ENCODE results near the gene AMOTL2. TPM values are rescaled to one million over a fixed set of nuclear protein-coding genes. Genes with fewer than 3 reads are reported as not detected.

Gene AMOTL2
- total RNA-seq, 1 donor from 2014 or later: 79.2 TPM

DNA sequence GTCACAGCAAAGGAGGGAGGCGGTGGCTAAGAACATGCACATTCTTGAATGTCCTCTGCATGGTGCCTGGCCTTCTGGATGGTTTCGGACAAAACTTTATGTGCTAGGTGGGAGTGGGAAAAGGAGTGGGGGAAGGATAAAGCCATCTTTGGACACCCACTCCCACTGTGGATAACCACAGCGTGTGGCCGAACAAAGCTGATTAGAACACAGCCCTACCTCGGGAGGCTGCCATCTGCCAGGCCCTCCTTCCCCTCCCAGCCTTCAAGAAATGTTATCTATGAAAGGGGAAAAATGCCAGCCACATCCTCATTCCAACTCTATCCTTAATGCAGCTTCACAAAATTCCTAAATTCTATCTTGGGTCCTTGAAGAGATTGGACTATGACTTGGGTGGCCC lies 18.8 kb downstream of the AMOTL2 start:
- H3K27ac Mint-ChIP-seq: peak overlapping the region; percentile 79
- H3K4me1 Mint-ChIP-seq (ENCODE audit: unreplicated experiment): peaks cover 53% of the 10 kb centered on the region
- H3K9me3 Mint-ChIP-seq: no peaks in the 10 kb centered on the region
- DNase-seq (ENCODE audit: extremely low spot score, unreplicated experiment): no peak
- H3K27me3 Mint-ChIP-seq: no peaks in the 10 kb centered on the region
- peaks cover 44% of the 10 kb centered on the region for H3K36me3 Mint-ChIP-seq
- peak overlapping the region; percentile 41 for H3K4me3 Mint-ChIP-seq
- TF ChIP-seq, protein P1, sequence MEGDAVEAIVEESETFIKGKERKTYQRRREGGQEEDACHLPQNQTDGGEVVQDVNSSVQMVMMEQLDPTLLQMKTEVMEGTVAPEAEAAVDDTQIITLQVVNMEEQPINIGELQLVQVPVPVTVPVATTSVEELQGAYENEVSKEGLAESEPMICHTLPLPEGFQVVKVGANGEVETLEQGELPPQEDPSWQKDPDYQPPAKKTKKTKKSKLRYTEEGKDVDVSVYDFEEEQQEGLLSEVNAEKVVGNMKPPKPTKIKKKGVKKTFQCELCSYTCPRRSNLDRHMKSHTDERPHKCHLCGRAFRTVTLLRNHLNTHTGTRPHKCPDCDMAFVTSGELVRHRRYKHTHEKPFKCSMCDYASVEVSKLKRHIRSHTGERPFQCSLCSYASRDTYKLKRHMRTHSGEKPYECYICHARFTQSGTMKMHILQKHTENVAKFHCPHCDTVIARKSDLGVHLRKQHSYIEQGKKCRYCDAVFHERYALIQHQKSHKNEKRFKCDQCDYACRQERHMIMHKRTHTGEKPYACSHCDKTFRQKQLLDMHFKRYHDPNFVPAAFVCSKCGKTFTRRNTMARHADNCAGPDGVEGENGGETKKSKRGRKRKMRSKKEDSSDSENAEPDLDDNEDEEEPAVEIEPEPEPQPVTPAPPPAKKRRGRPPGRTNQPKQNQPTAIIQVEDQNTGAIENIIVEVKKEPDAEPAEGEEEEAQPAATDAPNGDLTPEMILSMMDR (conservative IDR thresholded peaks at IDR 0.05): no peak

DNA sequence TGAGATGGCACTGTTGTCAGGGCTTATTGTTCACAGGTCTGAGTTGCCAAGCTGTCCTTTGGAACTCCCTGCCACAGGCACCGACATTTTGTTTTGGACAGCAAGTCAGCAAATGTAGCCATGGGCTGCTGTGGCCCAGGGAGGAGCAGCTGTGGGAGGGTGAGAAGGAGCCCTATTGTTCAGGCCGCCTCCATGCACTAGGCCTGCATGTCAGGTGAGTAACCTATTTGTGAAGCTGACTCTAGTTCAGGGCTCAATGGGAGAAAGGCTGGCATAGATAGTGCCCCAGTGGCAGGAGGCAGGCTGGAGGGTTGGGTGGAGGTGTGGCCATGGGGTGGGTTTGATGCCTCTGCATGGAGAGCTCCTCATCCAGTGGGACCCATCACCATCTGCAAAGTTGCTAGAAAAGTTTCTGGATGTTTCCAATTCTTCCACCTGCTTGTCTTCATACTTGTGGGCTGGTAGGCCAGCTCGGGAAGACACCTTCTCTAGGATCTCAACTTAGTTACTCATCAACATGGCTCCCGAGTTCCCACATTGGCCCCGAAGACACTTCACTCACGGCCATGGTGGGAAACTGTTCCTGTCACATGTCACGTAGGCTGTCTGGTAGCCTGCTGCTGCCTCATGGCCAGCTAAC lies 19.5 kb downstream of the AMOTL2 start:
- Mint-ChIP-seq H3K9me3 (no peaks in the 10 kb centered on the region), H3K4me3 (peak overlapping the region; percentile 41), H3K36me3 (peaks cover 41% of the 10 kb centered on the region), H3K27me3 (no peaks in the 10 kb centered on the region), H3K4me1 (ENCODE audit: unreplicated experiment) (peaks cover 53% of the 10 kb centered on the region), H3K27ac (peak overlapping the region; percentile 79)
- TF ChIP-seq, protein P1 (conservative IDR thresholded peaks at IDR 0.05): no peak
- no peak for DNase-seq (ENCODE audit: extremely low spot score, unreplicated experiment)

DNA sequence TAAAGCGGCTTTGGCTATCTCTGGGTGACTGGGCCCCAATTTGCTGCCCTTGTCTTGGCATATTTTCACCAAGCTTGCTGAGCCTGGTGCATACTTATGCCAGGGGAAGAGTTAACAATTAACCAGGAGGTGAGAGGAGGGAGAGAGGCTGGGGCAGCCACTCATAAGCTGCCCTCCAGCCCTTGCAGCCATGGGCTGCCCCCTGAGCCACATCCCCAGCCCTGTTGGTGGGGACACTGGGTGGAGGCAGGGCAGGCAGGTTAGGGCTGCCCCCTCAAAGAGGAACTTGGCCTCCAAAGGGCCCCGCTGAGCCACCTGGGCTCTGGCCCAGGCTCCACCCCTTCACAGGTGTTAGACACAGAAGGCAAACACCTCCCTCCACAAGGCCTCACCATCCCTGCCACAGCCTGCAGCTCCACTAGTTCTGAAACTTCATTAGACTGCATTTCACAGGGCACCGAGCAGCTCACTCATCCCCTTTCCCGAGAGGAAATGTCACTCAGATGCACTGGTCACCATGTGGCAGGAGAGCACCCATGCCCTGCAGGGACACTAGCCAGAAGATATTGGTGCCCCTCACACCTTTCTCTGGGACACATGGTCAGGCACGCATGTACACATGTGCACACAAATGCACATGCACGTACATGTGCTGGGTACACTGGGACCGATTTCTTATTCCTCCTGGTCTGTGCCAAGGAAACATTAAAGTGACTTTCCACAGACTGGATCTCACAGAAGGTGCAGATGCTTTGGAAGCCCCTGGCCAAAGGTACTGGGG lies 20.2 kb downstream of the AMOTL2 start:
- H3K27ac Mint-ChIP-seq: peak overlapping the region; percentile 66
- no peaks in the 10 kb centered on the region for H3K27me3 Mint-ChIP-seq
- peaks cover 41% of the 10 kb centered on the region for H3K36me3 Mint-ChIP-seq
- TF ChIP-seq, protein P1 (conservative IDR thresholded peaks at IDR 0.05): no peak
- DNase-seq (ENCODE audit: extremely low spot score, unreplicated experiment): no peak
- H3K4me3 Mint-ChIP-seq: no peak overlapping the region
- no peaks in the 10 kb centered on the region for H3K9me3 Mint-ChIP-seq
- H3K4me1 Mint-ChIP-seq (ENCODE audit: unreplicated experiment): peaks cover 52% of the 10 kb centered on the region

DNA sequence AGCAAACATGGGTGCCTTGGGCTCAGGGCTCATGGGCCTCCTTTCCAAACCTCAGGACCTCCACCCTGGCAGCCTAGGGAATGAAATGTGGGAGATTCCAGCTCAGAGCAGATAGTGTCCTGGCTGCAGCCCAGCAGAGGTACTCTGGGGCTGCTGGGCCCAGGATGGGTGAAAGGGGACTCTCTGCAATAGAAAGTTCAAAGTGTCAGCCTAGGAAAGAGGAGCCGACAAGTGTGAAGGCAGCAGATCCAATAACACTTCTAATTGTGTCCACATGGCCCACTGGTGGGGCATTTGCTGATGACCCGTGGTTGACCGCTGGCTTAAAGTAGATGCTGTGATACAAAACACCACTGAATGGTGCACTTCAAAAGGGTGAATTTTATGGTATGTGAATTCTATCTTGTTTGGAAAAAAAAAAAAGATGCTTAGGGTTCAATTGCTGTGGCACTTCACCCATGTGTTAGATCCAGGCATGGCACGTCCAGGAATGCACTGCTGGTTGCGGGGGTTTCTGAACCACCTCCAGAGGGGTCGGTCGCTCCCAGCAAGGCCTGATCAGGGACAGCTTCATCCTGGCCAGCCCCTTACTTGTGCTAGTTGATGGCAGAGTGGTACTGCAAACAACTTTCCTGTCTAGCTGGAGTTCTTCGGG lies 20.9 kb downstream of the AMOTL2 start:
- H3K9me3 Mint-ChIP-seq: peaks cover 3% of the 10 kb centered on the region
- H3K4me1 Mint-ChIP-seq (ENCODE audit: unreplicated experiment): peaks cover 45% of the 10 kb centered on the region
- TF ChIP-seq, protein P1 (conservative IDR thresholded peaks at IDR 0.05): no peak
- DNase-seq (ENCODE audit: extremely low spot score, unreplicated experiment): no peak
- peak overlapping the region; percentile 91 for H3K27ac Mint-ChIP-seq
- no peak overlapping the region for H3K4me3 Mint-ChIP-seq
- no peaks in the 10 kb centered on the region for H3K27me3 Mint-ChIP-seq
- peaks cover 35% of the 10 kb centered on the region for H3K36me3 Mint-ChIP-seq

DNA sequence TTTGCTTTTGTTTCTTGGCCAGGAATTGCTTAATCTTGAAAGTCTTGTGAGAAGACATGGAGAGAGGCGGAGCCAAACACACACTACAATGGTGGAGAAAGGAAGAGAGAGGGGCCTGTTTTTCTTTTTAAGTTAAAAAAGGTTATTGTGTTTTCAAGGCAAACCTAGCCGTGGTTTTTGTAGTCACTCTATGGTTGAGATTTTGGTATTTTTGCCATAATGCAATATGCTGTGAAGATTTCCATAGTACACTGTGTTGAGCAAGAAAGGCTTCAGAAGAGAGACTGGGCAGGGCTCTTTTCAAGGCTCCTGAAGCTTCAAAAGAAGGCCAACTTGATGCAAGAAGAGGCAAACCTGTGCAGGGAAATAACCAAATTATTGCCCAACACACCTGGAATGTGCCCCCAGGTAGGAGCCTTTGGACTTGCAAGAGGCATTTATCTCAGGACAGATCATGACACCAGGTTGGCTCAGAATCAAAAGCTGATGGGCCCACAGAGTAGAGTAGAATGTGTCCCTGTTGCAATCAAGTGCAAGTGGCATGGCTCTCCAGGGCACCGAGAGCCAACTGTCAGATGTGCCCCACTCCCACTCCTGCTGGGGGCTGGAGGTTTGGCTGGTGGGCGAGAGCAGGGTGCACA lies 22.1 kb downstream of the AMOTL2 start:
- no peaks in the 10 kb centered on the region for H3K27me3 Mint-ChIP-seq
- TF ChIP-seq, protein P1 (conservative IDR thresholded peaks at IDR 0.05): no peak
- peak overlapping the region; percentile 91 for H3K27ac Mint-ChIP-seq
- H3K9me3 Mint-ChIP-seq: peaks cover 4% of the 10 kb centered on the region
- no peak overlapping the region for H3K4me3 Mint-ChIP-seq
- no peak for DNase-seq (ENCODE audit: extremely low spot score, unreplicated experiment)
- peaks cover 35% of the 10 kb centered on the region for H3K4me1 Mint-ChIP-seq (ENCODE audit: unreplicated experiment)
- peaks cover 27% of the 10 kb centered on the region for H3K36me3 Mint-ChIP-seq

Measured in type B pancreatic cell (in vitro differentiated cells).